Breast epithelium (tissue), 4 donors: Measurements from ENCODE around the gene LYRM4. TPM values are rescaled to one million over a fixed set of nuclear protein-coding genes. Genes with fewer than 3 reads are reported as not detected.

Experiments used
- DNase-seq, 2 donors: peaks; one replicate each; pipeline ENCODE4 v3.0.0-alpha.2; 2019; ENCODE audit warnings: low spot score in 2 of 2
- H3K27ac ChIP-seq, 2 donors: fragments of 200-600 bp; sonication (generic) in 1 of 2; one replicate each; pipeline ENCODE4 v1.5.1; 2016 to 2019; ENCODE audit warnings: mild to moderate bottlenecking in 1 of 2
- H3K27me3 ChIP-seq, 2 donors: fragments of 200-600 bp; sonication (generic) in 1 of 2; one replicate each; pipeline versions ENCODE4 v1.5.1 to v1.6.0; 2017 to 2019; ENCODE audit warnings: control low read depth in 1 of 2, mild to moderate bottlenecking in 1 of 2
- H3K36me3 ChIP-seq: fragments of 200-600 bp; one replicate; pipeline ENCODE4 v1.5.1; 2019
- H3K4me1 ChIP-seq, 2 donors: fragments of 200-600 bp; sonication (generic); one replicate each; pipeline ENCODE4 v1.5.1; 2016 to 2019; ENCODE audit warnings: control low read depth in 1 of 2
- H3K4me3 ChIP-seq, 3 donors: fragments of 200-600 bp; sonication (generic); 1 replicate in 2 of 3; 2 replicates in 1 of 3; pipeline ENCODE4 v1.5.1; 2016 to 2019; ENCODE audit warnings: mild to moderate bottlenecking in 3 of 3, moderate library complexity in 2 of 3
- H3K9me3 ChIP-seq, 2 donors: fragments of 200-600 bp; sonication (generic) in 1 of 2; one replicate each; pipeline ENCODE4 v1.5.1; 2016 to 2019; ENCODE audit warnings: control low read depth in 1 of 2
- CTCF ChIP-seq, 3 donors: fragments of 450-650 bp; IDR thresholded peaks; one replicate each; pipeline ENCODE4 v1.5.1; 2016 to 2017; ENCODE audit warnings: antibody characterized with exemption in 3 of 3, mild to moderate bottlenecking in 3 of 3, moderate library complexity in 3 of 3
- POLR2A ChIP-seq: fragments of 450-650 bp; IDR thresholded peaks from one replicate; pipeline ENCODE4 v1.6.1; 2016; ENCODE audit warnings: antibody characterized with exemption, mild to moderate bottlenecking, moderate library complexity
- POLR2AphosphoS5 ChIP-seq, 3 donors: sonication (generic); formaldehyde crosslinking; IDR thresholded peaks; one replicate each; pipeline ENCODE4 v1.6.1; 2017; ENCODE audit warnings: antibody characterized with exemption in 3 of 3
- intact Hi-C: fragments of 100-400 bp; cut with DNase I; formaldehyde crosslinking; loops from one replicate; pipeline ENCODE4 v1.15.1; 2023; ENCODE audit warnings: low total_unique reads
- total RNA-seq, 3 donors: library from RNA; depleted of rRNA; stranded (reverse); fragments of >200 nt; gene quantifications; one replicate each; pipeline ENCODE4 v1.1.0, GENCODE V29; 2016

The LYRM4 gene
- total RNA-seq, 3 donors from 2014 or later, result 24.4 to 38.0 (median 25.0) TPM

GRCh38 chr6:5109436-5109835 lies 151.3 kb downstream of the LYRM4 start:
- Histone ChIP-seq H3K36me3 (no peaks in the 10 kb centered on the region), H3K4me1 (no peaks in the 10 kb centered on the region), H3K27me3 (no peaks in the 10 kb centered on the region), H3K27ac (no peak overlapping the region), H3K9me3 (no peaks in the 10 kb centered on the region), H3K4me3 (no peak overlapping the region)
- DNase-seq, result no peak
- TF ChIP-seq CTCF (IDR thresholded peaks at IDR 0.05) (no peak), POLR2AphosphoS5 (IDR thresholded peaks at IDR 0.05) (no peak), POLR2A (no peak)
- intact Hi-C loops, result no loop called here

- intact Hi-C loops, result no loop called here
Measured at GRCh38 chr6:5108536-5109150, 152.1 kb downstream of the LYRM4 start.

GRCh38 chr6:5108068-5108467 lies 152.7 kb downstream of the LYRM4 start:
- no peaks in the 10 kb centered on the region for H3K4me1 ChIP-seq
- intact Hi-C loops, result no loop called here
- no peak for DNase-seq
- TF ChIP-seq POLR2AphosphoS5 (IDR thresholded peaks at IDR 0.05), result no peak
- no peak for TF ChIP-seq CTCF (IDR thresholded peaks at IDR 0.05)
- no peak for TF ChIP-seq POLR2A
- H3K27me3 ChIP-seq, result no peaks in the 10 kb centered on the region
- H3K4me3 ChIP-seq, result no peak overlapping the region
- H3K27ac ChIP-seq, result no peak overlapping the region
- no peaks in the 10 kb centered on the region for H3K36me3 ChIP-seq
- H3K9me3 ChIP-seq, result no peaks in the 10 kb centered on the region

More at GRCh38 chr6:5108536-5109150, 152.1 kb downstream of the LYRM4 start:
- DNase-seq, result no peak
- Histone ChIP-seq H3K4me1 (no peaks in the 10 kb centered on the region), H3K27ac (no peak overlapping the region), H3K9me3 (no peaks in the 10 kb centered on the region), H3K36me3 (no peaks in the 10 kb centered on the region), H3K27me3 (no peaks in the 10 kb centered on the region), H3K4me3 (no peak overlapping the region)
- TF ChIP-seq POLR2AphosphoS5 (IDR thresholded peaks at IDR 0.05) (no peak), CTCF (IDR thresholded peaks at IDR 0.05) (no peak), POLR2A (no peak)

GRCh38 chr6:5107341-5107740 lies 153.4 kb downstream of the LYRM4 start:
- no peaks in the 10 kb centered on the region for H3K36me3 ChIP-seq
- no peaks in the 10 kb centered on the region for H3K27me3 ChIP-seq
- DNase-seq, result no peak
- H3K9me3 ChIP-seq, result no peaks in the 10 kb centered on the region
- intact Hi-C loops, result no loop called here
- TF ChIP-seq CTCF (IDR thresholded peaks at IDR 0.05) (no peak), POLR2A (no peak), POLR2AphosphoS5 (IDR thresholded peaks at IDR 0.05) (no peak)
- no peak overlapping the region for H3K27ac ChIP-seq
- no peaks in the 10 kb centered on the region for H3K4me1 ChIP-seq
- H3K4me3 ChIP-seq, result no peak overlapping the region

GRCh38 chr6:5105146-5105545 lies 155.6 kb downstream of the LYRM4 start:
- no peak for DNase-seq
- TF ChIP-seq POLR2A (no peak), CTCF (IDR thresholded peaks at IDR 0.05) (no peak), POLR2AphosphoS5 (IDR thresholded peaks at IDR 0.05) (no peak)
- intact Hi-C loops, result no loop called here

More at GRCh38 chr6:5105146-5105545, 155.6 kb downstream of the LYRM4 start:
- H3K27ac ChIP-seq, result no peak overlapping the region
- no peaks in the 10 kb centered on the region for H3K27me3 ChIP-seq
- H3K36me3 ChIP-seq, result no peaks in the 10 kb centered on the region
- no peak overlapping the region for H3K4me3 ChIP-seq
- H3K9me3 ChIP-seq, result no peaks in the 10 kb centered on the region
- H3K4me1 ChIP-seq, result no peaks in the 10 kb centered on the region
